Left lung (tissue), 10 donors: ENCODE measurements around the gene KRTAP5-11. TPM values are rescaled to one million over a fixed set of nuclear protein-coding genes. Genes with fewer than 3 reads are reported as not detected.
"Not testable (repeated sequence)": the region's sequence is repeated elsewhere in the genome, so short reads cannot be mapped to it uniquely, and the experiment has no call there.

Experiments used
- ATAC-seq: fragments of 200-7000 bp; cut with Tn5 transposase; one replicate; pipeline ENCODE4 v1.9.1; 2020; ENCODE audit warnings: moderate library complexity
- DNase-seq, 4 donors: peaks; one replicate each; pipeline ENCODE4 v3.0.0-alpha.2; 2013 to 2020
- H3K27ac ChIP-seq, 2 donors: fragments of 200-600 bp; sonication (generic) in 1 of 2; one replicate each; pipeline versions ENCODE4 v1.5.0 to v1.8.0; 2020 to 2021
- H3K27me3 ChIP-seq, 2 donors: fragments of 200-600 bp; sonication (generic) in 1 of 2; one replicate each; pipeline versions ENCODE4 v1.5.0 to v1.8.0; 2020 to 2021
- H3K36me3 ChIP-seq, 2 donors: fragments of 200-600 bp; sonication (generic) in 1 of 2; one replicate each; pipeline versions ENCODE4 v1.5.0 to v1.8.0; 2020 to 2021
- H3K4me1 ChIP-seq, 2 donors: fragments of 200-600 bp; one replicate each; pipeline ENCODE4 v1.8.0; 2021
- H3K4me3 ChIP-seq, 2 donors: fragments of 200-600 bp; sonication (generic) in 1 of 2; one replicate each; pipeline versions ENCODE4 v1.5.0 to v1.8.0; 2020 to 2021; ENCODE audit warnings: mild to moderate bottlenecking in 1 of 2
- H3K9me3 ChIP-seq, 2 donors: fragments of 200-600 bp; sonication (generic) in 1 of 2; one replicate each; pipeline versions ENCODE4 v1.5.0 to v1.8.0; 2020 to 2021
- CTCF ChIP-seq, 2 donors: fragments of 200-600 bp; sonication (generic) in 1 of 2; IDR thresholded peaks; one replicate each; pipeline versions ENCODE4 v1.5.0 to v1.8.0; 2021; ENCODE audit warnings: antibody characterized with exemption in 2 of 2
- intact Hi-C, 2 donors: fragments of 100-400 bp; cut with DNase I; formaldehyde crosslinking; loops; one replicate each; pipeline versions ENCODE4 v1.11.2 to v1.14.2; 2022
- polyA plus RNA-seq, 6 donors: library from polyadenylated mRNA; unstranded; fragments of 120-200 nt; gene quantifications; one replicate each; pipeline ENCODE4 v1.2.1, GENCODE V29; 2013; ENCODE audit not compliant: insufficient read length in 6 of 6
- total RNA-seq, 2 donors: library from RNA; stranded (reverse); fragmentation: NEBNext Ultra II Directional; extraction: Animal tissue kit (Norgen Biotek cat#: 25700); gene quantifications; one replicate each; pipeline ENCODE4 v1.2.1, GENCODE V29; 2021
- donor health status: DM: no; HTN: yes; CAD: no.
- donor health status: DM: no; HTN: no; CAD: no.

KRTAP5-11 gene
- total and polyA plus RNA-seq, 8 donors: 0.24 to 0.58 (median 0.41) TPM; not detected in 5

GRCh38 chr11:71538666-71538990 is 44.0 kb downstream of the KRTAP5-11 start:
- DNase-seq: no peak
- H3K36me3 ChIP-seq: no peaks in the 10 kb centered on the region
- no peak for TF ChIP-seq CTCF (IDR thresholded peaks at IDR 0.05)
- H3K27ac ChIP-seq: no peak overlapping the region
- intact Hi-C loops: no loop called here
- H3K4me1 ChIP-seq: no peaks in the 10 kb centered on the region
- ATAC-seq: no peak
- H3K4me3 ChIP-seq: no peak overlapping the region
- H3K9me3 ChIP-seq: no peaks in the 10 kb centered on the region
- H3K27me3 ChIP-seq: no peaks in the 10 kb centered on the region

DNA sequence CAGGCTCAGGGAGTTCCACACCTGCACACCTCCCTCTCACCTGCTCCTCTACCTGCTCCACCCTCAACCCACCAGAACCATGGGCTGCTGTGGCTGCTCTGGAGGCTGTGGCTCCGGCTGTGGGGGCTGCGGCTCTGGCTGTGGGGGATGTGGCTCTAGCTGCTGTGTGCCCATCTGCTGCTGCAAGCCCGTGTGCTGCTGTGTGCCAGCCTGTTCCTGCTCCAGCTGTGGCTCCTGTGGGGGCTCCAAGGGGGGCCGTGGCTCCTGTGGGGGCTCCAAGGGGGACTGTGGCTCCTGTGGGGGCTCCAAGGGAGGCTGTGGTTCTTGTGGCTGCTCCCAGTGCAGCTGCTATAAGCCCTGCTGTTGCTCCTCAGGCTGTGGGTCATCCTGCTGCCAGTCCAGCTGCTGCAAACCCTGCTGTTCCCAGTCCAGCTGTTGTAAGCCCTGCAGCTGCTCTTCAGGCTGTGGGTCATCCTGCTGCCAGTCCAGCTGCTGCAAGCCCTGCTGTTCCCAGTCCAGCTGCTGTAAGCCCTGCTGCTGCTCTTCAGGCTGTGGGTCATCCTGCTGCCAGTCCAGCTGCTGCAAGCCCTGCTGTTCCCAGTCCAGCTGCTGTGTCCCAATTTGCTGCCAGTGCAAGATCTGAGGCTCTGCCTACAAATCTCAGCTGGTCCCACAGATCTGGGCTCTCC is 44.6 kb downstream of the KRTAP5-11 start, which contains the start of gene KRTAP5-8:
TSS of gene KRTAP5-8 (plus strand) at position 49 of the 689 bp plus-strand sequence. CDS start at position 80, 31 bp downstream.
- DNase-seq: peak in 1 of 4 donors; percentile 28
- H3K27me3 ChIP-seq, ATAC-seq, intact Hi-C loops, H3K4me1 ChIP-seq, H3K36me3 ChIP-seq, H3K27ac ChIP-seq, H3K4me3 ChIP-seq, H3K9me3 ChIP-seq: not testable (repeated sequence)

DNA sequence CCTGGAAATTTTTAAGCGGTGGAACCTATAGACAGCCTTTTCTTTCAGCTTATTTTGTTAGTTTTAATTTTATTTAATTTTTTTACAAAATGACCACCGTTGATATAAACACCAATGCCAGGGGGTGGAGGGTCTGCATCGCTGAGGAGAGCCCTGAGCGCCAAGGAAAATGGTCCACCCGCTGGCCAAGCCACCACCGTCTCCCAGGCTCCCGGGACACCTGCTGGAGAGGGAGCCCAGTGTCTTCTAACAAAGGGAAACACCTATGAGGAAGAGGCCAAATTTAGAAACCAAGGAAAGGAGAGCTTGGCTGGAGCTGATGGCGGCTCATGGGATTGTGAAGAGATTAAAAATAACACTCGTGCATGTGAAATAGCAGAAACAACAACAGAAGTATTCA is 45.1 kb downstream of the KRTAP5-11 start:
- no peaks in the 10 kb centered on the region for H3K36me3 ChIP-seq
- H3K27me3 ChIP-seq: no peaks in the 10 kb centered on the region
- H3K9me3 ChIP-seq: no peaks in the 10 kb centered on the region
- no peak for TF ChIP-seq CTCF (IDR thresholded peaks at IDR 0.05)
- DNase-seq (no peak), ATAC-seq (no peak)
- H3K4me1 ChIP-seq: no peaks in the 10 kb centered on the region
- H3K27ac ChIP-seq: no peak overlapping the region
- H3K4me3 ChIP-seq: no peak overlapping the region
- intact Hi-C loops: no loop called here

DNA sequence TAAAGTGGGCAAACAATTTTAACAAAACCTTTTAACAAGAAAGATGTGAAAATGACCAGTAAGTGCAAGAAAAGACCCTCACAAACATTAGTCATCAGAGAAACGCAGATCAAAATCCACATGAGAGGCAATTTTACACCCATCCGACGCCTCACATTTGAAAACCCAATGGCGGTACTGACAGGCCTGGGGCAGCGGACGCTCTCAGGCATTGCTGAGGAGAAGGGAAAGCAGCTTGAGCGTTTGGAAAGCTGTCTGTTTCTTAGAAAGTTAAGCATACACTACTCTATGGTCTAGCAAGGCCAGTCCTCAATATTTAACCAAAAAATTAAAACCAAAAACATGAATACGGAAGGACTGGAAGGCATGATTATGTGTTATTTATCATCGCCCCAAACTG is 46.9 kb downstream of the KRTAP5-11 start:
- no peak overlapping the region for H3K4me3 ChIP-seq
- no peak overlapping the region for H3K27ac ChIP-seq
- no peaks in the 10 kb centered on the region for H3K9me3 ChIP-seq
- no peaks in the 10 kb centered on the region for H3K4me1 ChIP-seq
- intact Hi-C loops: no loop called here
- H3K36me3 ChIP-seq: no peaks in the 10 kb centered on the region
- DNase-seq (no peak), ATAC-seq (no peak)
- H3K27me3 ChIP-seq: no peaks in the 10 kb centered on the region
- no peak for TF ChIP-seq CTCF (IDR thresholded peaks at IDR 0.05)

- H3K27me3 ChIP-seq, H3K4me1 ChIP-seq, ATAC-seq, H3K27ac ChIP-seq, DNase-seq, intact Hi-C loops, H3K36me3 ChIP-seq, H3K9me3 ChIP-seq, H3K4me3 ChIP-seq: not testable (repeated sequence)
These were observed 47.7 kb downstream of the KRTAP5-11 start for GRCh38 chr11:71534711-71535608.

DNA sequence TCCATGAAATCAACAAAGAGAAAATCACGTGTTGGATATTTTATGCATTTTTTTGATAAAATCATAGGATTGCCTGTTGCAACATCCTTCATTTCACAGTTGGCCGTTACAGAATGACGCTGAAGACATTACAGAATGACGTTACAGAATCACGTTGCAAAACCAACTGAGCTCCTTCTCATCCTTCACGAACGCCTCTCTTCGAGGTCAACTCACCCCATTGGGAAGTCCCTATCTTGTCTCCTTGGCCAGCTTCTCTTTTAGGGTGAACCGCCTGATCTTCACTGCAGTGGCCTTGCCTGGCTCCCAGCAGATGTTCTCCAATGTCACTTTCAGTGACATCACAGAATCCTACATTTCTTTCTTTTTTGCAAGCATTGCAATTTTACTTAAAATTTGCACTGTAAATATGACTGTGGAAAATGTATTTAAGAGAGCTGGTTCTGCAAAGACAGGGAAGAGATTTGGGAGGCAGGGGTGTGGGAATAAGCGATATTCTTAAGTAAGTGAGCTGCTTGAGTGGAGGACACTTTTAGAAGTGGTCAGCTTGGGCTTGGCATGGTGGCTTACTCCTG is 50.6 kb downstream of the KRTAP5-11 start:
- no peak for ATAC-seq
- Histone ChIP-seq H3K4me3 (no peak overlapping the region), H3K4me1 (no peaks in the 10 kb centered on the region), H3K36me3 (no peaks in the 10 kb centered on the region), H3K27ac (no peak overlapping the region), H3K9me3 (no peaks in the 10 kb centered on the region), H3K27me3 (no peaks in the 10 kb centered on the region)
- intact Hi-C loops: no loop called here
- DNase-seq: peak in 1 of 4 donors; percentile 2
- TF ChIP-seq CTCF (IDR thresholded peaks at IDR 0.05): no peak
